T-helper 17 cell (primary cell): ENCODE data around the gene PPP2R2C. TPM values are rescaled to one million over a fixed set of nuclear protein-coding genes. Genes with fewer than 3 reads are reported as not detected.

ENCODE experiments used
- ATAC-seq: fragments of 150-1000 bp; cut with Tn5 transposase; 2 replicates; pipeline ENCODE4 v1.10.0; 2021; ENCODE audit warnings: mild to moderate bottlenecking, moderate library complexity
- DNase-seq, 3 donors: peaks; one replicate each; pipeline versions ENCODE4 v3.0.0 to v3.0.0-alpha.2; 2020 to 2021
- H3K9me3 ChIP-seq: one replicate; pipeline ENCODE4 v1.7.0; 2013; ENCODE audit warnings: low read length, mild to moderate bottlenecking; ENCODE audit not compliant: control insufficient read depth, poor library complexity, severe bottlenecking
- H3K27ac Mint-ChIP-seq: one replicate; pipeline ENCODE4 v1.8.0; 2022; ENCODE audit warnings: mild to moderate bottlenecking, moderate library complexity, mixed read lengths
- H3K27me3 Mint-ChIP-seq: one replicate; pipeline ENCODE4 v1.8.0; 2022; ENCODE audit warnings: mixed read lengths
- H3K36me3 Mint-ChIP-seq: one replicate; pipeline ENCODE4 v1.8.0; 2022; ENCODE audit warnings: low read depth, mixed read lengths
- H3K4me1 Mint-ChIP-seq: one replicate; pipeline ENCODE4 v1.8.0; 2022; ENCODE audit warnings: mild to moderate bottlenecking, mixed read lengths
- H3K4me3 Mint-ChIP-seq: one replicate; pipeline ENCODE4 v1.8.0; 2022; ENCODE audit warnings: mild to moderate bottlenecking, moderate library complexity, mixed read lengths
- total RNA-seq, 4 donors: library from RNA in 2 of 4; stranded (reverse) in 2 of 4; gene quantifications; one replicate each; pipeline ENCODE4 v1.2.3 and lab custom pipeline; 2022 to 2026

PPP2R2C gene
- total RNA-seq, 2 donors from 2014 or later, result not detected

- Mint-ChIP-seq H3K27me3 (no peaks in the 10 kb centered on the region), H3K4me1 (no peaks in the 10 kb centered on the region), H3K36me3 (peaks cover 3% of the 10 kb centered on the region), H3K4me3 (no peak overlapping the region), H3K27ac (no peak overlapping the region)
- H3K9me3 ChIP-seq, result no peaks in the 10 kb centered on the region
- no peak for DNase-seq
- ATAC-seq, result no peak
Measured at GRCh38 chr4:6290256-6290655, 182.2 kb downstream of the PPP2R2C start.

DNA sequence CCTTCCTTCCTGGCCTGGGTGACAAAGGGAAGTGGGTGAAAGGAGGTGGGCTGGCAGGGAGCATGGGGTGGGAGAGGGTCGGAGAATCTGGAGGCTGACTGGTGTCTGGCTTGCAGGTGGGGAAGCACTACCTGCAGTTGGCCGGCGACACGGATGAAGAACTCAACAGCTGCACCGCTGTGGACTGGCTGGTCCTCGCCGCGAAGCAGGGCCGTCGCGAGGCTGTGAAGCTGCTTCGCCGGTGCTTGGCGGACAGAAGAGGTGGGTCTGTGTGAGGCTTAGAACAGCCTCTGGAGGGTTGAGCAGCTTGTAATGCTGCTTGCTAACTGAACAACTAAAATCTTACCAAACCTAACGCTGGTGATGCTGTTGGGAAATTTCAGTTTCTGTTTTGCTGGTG is 183.5 kb downstream of the PPP2R2C start:
- Mint-ChIP-seq H3K36me3 (no peaks in the 10 kb centered on the region), H3K27ac (no peak overlapping the region), H3K4me1 (no peaks in the 10 kb centered on the region), H3K4me3 (no peak overlapping the region), H3K27me3 (no peaks in the 10 kb centered on the region)
- ATAC-seq (no peak), DNase-seq (no peak)
- no peaks in the 10 kb centered on the region for H3K9me3 ChIP-seq

- ATAC-seq (no peak), DNase-seq (no peak)
- no peaks in the 10 kb centered on the region for H3K9me3 ChIP-seq
- no peaks in the 10 kb centered on the region for H3K4me1 Mint-ChIP-seq
- H3K4me3 Mint-ChIP-seq, result no peak overlapping the region
- no peak overlapping the region for H3K27ac Mint-ChIP-seq
- H3K27me3 Mint-ChIP-seq, result no peaks in the 10 kb centered on the region
- no peaks in the 10 kb centered on the region for H3K36me3 Mint-ChIP-seq
Measured at GRCh38 chr4:6288342-6288741, 184.1 kb downstream of the PPP2R2C start.

- Mint-ChIP-seq H3K4me3 (no peak overlapping the region), H3K27ac (no peak overlapping the region), H3K4me1 (no peaks in the 10 kb centered on the region), H3K27me3 (no peaks in the 10 kb centered on the region), H3K36me3 (no peaks in the 10 kb centered on the region)
- no peaks in the 10 kb centered on the region for H3K9me3 ChIP-seq
- DNase-seq (no peak), ATAC-seq (no peak)
Measured at GRCh38 chr4:6287017-6287788, 185.2 kb downstream of the PPP2R2C start.

DNA sequence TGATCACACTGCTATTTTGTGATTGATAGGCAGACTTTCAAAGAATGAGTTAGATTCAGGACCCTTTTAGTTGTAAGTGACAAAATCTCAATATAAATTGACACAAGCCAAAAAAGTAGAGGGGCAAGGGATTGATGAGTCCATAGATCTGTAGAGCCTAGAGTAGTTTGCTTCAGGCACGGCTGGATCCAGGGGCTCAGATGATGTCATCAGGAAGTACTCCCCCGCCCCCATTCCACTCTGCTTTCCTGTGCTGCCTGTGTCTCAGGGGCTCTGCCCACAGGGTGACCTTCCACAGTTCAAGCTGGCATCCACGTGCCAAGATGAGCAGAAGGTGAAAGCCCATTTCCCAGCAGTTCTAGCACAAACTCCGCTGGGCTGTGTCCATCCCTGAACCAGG is 189.1 kb downstream of the PPP2R2C start:
- Mint-ChIP-seq H3K27me3 (no peaks in the 10 kb centered on the region), H3K4me3 (no peak overlapping the region), H3K27ac (no peak overlapping the region), H3K4me1 (peaks cover 11% of the 10 kb centered on the region), H3K36me3 (no peaks in the 10 kb centered on the region)
- DNase-seq (no peak), ATAC-seq (no peak)
- H3K9me3 ChIP-seq, result no peaks in the 10 kb centered on the region

DNA sequence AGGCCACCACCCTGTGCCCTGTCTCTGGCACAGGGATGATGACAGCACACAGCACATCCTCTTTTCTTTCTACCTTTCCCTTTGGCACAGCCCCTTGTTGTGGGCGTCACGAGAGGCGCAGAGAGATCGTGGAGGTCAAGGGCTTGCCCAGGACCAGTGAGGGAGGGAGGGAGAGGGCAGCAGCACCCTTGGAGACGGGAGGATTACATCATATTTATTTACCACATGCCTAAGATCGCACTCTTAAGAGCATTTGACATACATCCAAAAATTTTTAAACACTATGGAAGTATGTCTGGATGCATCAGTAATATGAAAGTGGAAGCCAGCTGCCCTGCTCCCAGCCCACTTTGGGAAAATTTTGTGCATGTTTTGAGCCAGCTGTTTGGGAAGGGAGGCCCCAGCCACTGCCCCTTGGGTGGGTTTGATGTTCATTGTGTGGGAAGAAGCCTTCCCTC is 190.1 kb downstream of the PPP2R2C start:
- H3K9me3 ChIP-seq, result no peaks in the 10 kb centered on the region
- no peak overlapping the region for H3K27ac Mint-ChIP-seq
- H3K4me1 Mint-ChIP-seq, result peaks cover 14% of the 10 kb centered on the region
- no peak for DNase-seq
- H3K4me3 Mint-ChIP-seq, result no peak overlapping the region
- ATAC-seq, result no peak
- H3K36me3 Mint-ChIP-seq, result no peaks in the 10 kb centered on the region
- no peaks in the 10 kb centered on the region for H3K27me3 Mint-ChIP-seq

DNA sequence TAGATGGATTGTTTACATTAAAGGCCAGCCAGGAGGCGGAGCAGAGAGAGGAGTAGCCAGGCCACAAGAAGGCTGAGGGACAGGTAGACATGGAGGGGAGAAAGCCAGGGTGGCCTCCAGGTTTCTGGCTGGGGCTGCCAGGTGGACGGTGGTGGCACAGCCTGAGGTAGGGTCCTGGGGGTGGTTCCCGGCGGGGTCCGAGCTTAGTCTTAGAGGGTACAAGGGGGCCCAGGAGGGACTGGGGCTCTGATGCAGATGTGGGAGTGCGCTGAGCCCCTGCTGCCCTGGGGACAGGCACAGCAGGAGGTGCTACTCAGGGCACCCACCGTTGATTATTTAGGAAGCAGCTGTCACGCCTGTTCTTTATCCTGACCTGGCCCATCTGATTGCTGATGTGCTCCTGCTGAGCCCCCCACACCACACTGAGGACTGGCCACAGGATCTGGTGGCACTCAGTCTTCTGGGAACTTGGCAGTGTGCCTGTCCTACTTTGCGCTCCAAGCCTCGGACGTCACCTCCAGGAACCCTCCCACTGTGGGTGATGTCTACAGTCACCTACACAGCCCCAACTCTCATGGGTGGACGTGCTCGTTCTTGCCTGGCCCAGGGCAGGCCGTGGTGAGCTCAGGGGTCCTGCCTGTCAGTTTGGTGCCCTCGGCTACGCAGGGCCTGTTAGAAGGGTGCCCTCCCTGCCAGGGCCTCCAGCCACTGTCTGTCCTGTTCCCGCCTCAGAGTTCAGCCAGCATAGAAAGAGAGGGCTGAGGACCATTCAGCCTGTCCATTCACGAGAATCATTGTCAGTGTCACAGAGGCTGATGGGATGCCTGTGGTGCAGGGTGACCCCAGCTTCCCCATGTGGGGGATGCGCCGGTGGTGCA is 190.7 kb downstream of the PPP2R2C start:
- DNase-seq, result no peak
- Mint-ChIP-seq H3K4me1 (peaks cover 17% of the 10 kb centered on the region), H3K36me3 (no peaks in the 10 kb centered on the region), H3K4me3 (no peak overlapping the region), H3K27ac (no peak overlapping the region), H3K27me3 (no peaks in the 10 kb centered on the region)
- no peak for ATAC-seq
- H3K9me3 ChIP-seq, result no peaks in the 10 kb centered on the region

DNA sequence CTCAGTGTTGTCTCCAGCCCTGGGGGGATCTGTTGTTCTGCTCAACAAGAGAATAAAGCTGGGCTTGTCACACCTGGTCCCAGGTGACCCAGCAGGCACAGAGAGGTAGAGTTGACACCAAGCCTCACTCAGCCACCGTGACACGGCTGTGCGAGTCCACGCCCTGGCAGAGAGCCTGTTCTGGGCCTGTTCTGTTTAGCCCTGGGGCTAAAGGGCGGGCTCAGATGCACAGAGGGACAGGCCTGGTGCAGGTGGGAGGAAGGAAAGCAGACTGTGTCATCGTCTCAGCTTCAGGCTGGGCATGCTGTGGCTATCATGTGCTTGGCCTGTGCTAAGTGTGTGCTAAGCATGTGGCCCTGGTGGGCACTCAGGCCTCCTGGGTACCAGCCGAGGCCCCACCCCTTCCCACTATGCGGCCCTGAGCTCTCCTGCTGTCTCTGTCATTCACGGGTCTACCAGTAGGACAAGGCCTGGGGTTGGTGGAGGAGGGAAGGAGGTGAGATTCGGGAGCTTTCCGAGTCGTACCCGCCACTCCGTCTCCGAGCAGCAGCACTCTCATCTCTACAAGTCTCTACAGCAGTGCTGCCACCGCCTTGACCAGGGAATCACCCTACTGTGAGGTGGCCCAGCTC is 191.9 kb downstream of the PPP2R2C start:
- Mint-ChIP-seq H3K27ac (no peak overlapping the region), H3K36me3 (no peaks in the 10 kb centered on the region), H3K4me3 (no peak overlapping the region), H3K4me1 (peaks cover 17% of the 10 kb centered on the region), H3K27me3 (no peaks in the 10 kb centered on the region)
- DNase-seq (no peak), ATAC-seq (no peak)
- H3K9me3 ChIP-seq, result no peaks in the 10 kb centered on the region

DNA sequence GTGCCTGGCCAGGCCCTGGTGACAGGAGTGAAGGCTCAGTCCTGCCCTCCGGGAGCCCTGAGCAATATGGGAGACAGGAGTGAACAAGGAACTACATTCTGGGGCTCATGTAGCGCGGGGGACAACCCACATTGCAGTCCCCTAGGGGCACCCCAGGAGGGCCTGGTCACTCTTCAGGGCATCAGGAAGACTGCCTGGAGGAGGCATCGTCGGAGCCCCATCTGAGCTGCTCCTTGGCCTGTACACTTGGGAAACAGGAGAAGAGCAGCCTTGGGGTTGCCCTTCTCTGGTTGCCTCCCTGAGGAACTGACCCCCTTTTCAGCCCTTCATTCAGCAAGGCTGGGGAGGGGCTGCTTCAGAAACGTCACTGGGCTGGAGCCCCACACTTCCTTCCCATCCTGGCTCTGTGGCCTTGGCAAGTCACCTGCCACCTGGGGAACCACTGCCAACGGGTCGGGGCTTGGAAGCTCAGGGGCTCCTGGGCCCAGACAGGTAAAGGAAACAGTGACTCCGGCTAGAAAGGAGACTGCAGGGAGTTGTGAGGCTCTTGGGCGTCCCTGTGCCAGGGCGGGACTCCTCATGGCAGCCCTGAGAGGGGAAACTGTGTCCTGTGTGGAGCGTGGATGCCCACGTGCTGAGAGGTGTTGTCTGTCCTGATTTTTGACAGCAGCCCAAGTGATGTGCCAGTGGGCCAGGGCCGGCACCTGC is 192.7 kb downstream of the PPP2R2C start:
- H3K27ac Mint-ChIP-seq, result no peak overlapping the region

GRCh38 chr4:6278801-6279197 is 193.6 kb downstream of the PPP2R2C start:
- H3K27me3 Mint-ChIP-seq, result no peaks in the 10 kb centered on the region
- peak overlapping the region; percentile 39 for H3K27ac Mint-ChIP-seq

More for the DNA sequence above, 192.7 kb downstream of the PPP2R2C start:
- no peak overlapping the region for H3K4me3 Mint-ChIP-seq
- ATAC-seq, result no peak
- no peaks in the 10 kb centered on the region for H3K27me3 Mint-ChIP-seq
- no peaks in the 10 kb centered on the region for H3K36me3 Mint-ChIP-seq
- no peaks in the 10 kb centered on the region for H3K9me3 ChIP-seq
- no peak for DNase-seq
- H3K4me1 Mint-ChIP-seq, result peaks cover 17% of the 10 kb centered on the region

GRCh38 chr4:6277935-6278800 is 194.2 kb downstream of the PPP2R2C start:
- H3K27me3 Mint-ChIP-seq, result no peaks in the 10 kb centered on the region
- ATAC-seq (no peak), DNase-seq (no peak)
- no peaks in the 10 kb centered on the region for H3K9me3 ChIP-seq
- H3K27ac Mint-ChIP-seq, result peak overlapping the region; percentile 39
- H3K4me1 Mint-ChIP-seq, result peaks cover 17% of the 10 kb centered on the region
- H3K36me3 Mint-ChIP-seq, result no peaks in the 10 kb centered on the region
- no peak overlapping the region for H3K4me3 Mint-ChIP-seq

More at GRCh38 chr4:6278801-6279197, 193.6 kb downstream of the PPP2R2C start:
- Mint-ChIP-seq H3K4me1 (peaks cover 17% of the 10 kb centered on the region), H3K4me3 (no peak overlapping the region), H3K36me3 (no peaks in the 10 kb centered on the region)
- ATAC-seq (peak; percentile 41), DNase-seq (no peak)
- H3K9me3 ChIP-seq, result no peaks in the 10 kb centered on the region

- ATAC-seq (no peak), DNase-seq (no peak)
- Mint-ChIP-seq H3K36me3 (no peaks in the 10 kb centered on the region), H3K4me1 (peaks cover 17% of the 10 kb centered on the region), H3K27me3 (peaks cover under 1% of the 10 kb centered on the region), H3K27ac (no peak overlapping the region), H3K4me3 (no peak overlapping the region)
- H3K9me3 ChIP-seq, result no peaks in the 10 kb centered on the region
Measured at GRCh38 chr4:6277139-6277802, 195.1 kb downstream of the PPP2R2C start.
